ENCODE data around the gene ACVR1B.

ACVR1B gene

GRCh38 chr12:52005218-52005902 lies 53.9 kb downstream of the ACVR1B start:
- DNase-seq (ENCODE audit: low read depth) = no peak
- H3K4me3 ChIP-seq (ENCODE audit: control insufficient read depth, low read depth, low read length) = no peak overlapping the region
- TF ChIP-seq CTCF (IDR thresholded peaks at IDR 0.05; ENCODE audit: control insufficient read depth, insufficient read depth, low read depth, low read length, missing control alignments) = no peak

- DNase-seq (ENCODE audit: low read depth) = no peak
- TF ChIP-seq CTCF (IDR thresholded peaks at IDR 0.05; ENCODE audit: control insufficient read depth, insufficient read depth, low read depth, low read length, missing control alignments) = no peak
- peak overlapping the region; percentile 9 for H3K4me3 ChIP-seq (ENCODE audit: control insufficient read depth, low read depth, low read length)
These were observed 54.6 kb downstream of the ACVR1B start for GRCh38 chr12:52005903-52006703.

GRCh38 chr12:52006726-52007157 lies 55.2 kb downstream of the ACVR1B start, which contains the start of gene TAMALIN:
Gene TAMALIN (plus strand): TSS chr12:52006946. CDS start chr12:52007020, 74 bp downstream.
- TF ChIP-seq CTCF (IDR thresholded peaks at IDR 0.05; ENCODE audit: control insufficient read depth, insufficient read depth, low read depth, low read length, missing control alignments) = no peak
- peak within 1 kb of the TSS; percentile 54 for H3K4me3 ChIP-seq (ENCODE audit: control insufficient read depth, low read depth, low read length)
- no peak for DNase-seq (ENCODE audit: low read depth)

- DNase-seq (ENCODE audit: low read depth) = no peak
- TF ChIP-seq CTCF (IDR thresholded peaks at IDR 0.05; ENCODE audit: control insufficient read depth, insufficient read depth, low read depth, low read length, missing control alignments) = no peak
- peak overlapping the region; percentile 54 for H3K4me3 ChIP-seq (ENCODE audit: control insufficient read depth, low read depth, low read length)
These were observed 55.8 kb downstream of the ACVR1B start for GRCh38 chr12:52007158-52007921.

- peak overlapping the region; percentile 54 for H3K4me3 ChIP-seq (ENCODE audit: control insufficient read depth, low read depth, low read length)
- no peak for TF ChIP-seq CTCF (IDR thresholded peaks at IDR 0.05; ENCODE audit: control insufficient read depth, insufficient read depth, low read depth, low read length, missing control alignments)
These were observed 56.5 kb downstream of the ACVR1B start for GRCh38 chr12:52007982-52008510.

GRCh38 chr12:52009081-52009751 lies 57.7 kb downstream of the ACVR1B start:
- H3K4me3 ChIP-seq (ENCODE audit: control insufficient read depth, low read depth, low read length) = no peak overlapping the region
- no peak for TF ChIP-seq CTCF (IDR thresholded peaks at IDR 0.05; ENCODE audit: control insufficient read depth, insufficient read depth, low read depth, low read length, missing control alignments)
- DNase-seq (ENCODE audit: low read depth) = no peak

More at GRCh38 chr12:52007982-52008510, 56.5 kb downstream of the ACVR1B start:
- DNase-seq (ENCODE audit: low read depth) = no peak
